Measurements from ENCODE around the gene ADCK2.

GRCh38 chr7:140679186-140679585, 6.4 kb downstream of the ADCK2 start:
- no peak for TF ChIP-seq YY1 (IDR thresholded peaks at IDR 0.05; ENCODE audit: insufficient read depth, insufficient read length)
- no peak for TF ChIP-seq SUZ12 (IDR thresholded peaks at IDR 0.05; ENCODE audit: extremely low read depth, insufficient read depth, insufficient read length)
